ENCODE measurements around the gene AGPAT1.

AGPAT1 gene

DNA sequence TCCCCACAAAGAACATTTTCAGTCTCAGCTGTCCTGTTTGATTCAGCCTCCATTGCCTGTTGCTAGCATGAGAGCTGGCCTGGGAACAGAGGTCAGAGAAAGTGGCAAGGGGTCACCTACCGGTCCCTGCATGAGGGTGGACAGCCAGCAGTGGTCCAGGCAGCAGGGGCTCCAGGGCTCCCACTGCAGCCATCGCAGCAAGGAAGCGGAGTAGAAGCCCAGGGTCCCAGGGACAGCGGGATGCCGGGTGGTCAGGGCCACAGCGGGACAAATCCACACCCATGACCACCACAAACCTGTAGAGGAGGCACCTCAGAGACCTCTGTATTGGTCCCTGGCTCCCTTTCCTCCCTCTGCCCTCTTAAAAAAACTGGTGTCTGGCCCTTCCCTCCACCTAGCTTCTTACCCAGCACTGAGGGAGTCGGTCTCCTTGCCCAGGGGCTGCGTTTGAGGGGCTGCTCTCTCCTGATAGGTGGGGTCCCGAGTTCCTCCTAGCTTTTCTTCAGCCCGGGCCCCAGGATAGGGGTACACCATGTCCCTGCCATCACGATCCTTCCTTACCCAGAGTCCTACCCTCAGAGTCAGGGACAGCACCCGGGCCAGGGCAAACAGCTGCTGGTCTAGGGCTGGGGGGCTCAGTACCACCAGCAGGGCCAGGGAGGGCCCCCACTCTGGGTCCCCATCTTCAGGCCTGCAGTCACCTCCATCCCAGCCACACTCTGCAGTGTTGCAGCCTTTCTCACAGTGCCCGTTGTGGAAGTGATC lies 25.0 kb upstream of the AGPAT1 start:
- Histone ChIP-seq H3K4me3 (ENCODE audit: low read depth, low read length) (no peak overlapping the region), H2AFZ (no peak overlapping the region), H3K27me3 (ENCODE audit: control insufficient read depth, insufficient read depth, low read length) (no peaks in the 10 kb centered on the region), H3K9me3 (ENCODE audit: control insufficient read depth, low read length) (no peaks in the 10 kb centered on the region), H3K4me2 (ENCODE audit: low read length) (no peak overlapping the region), H3K4me1 (no peaks in the 10 kb centered on the region), H3K36me3 (ENCODE audit: control insufficient read depth, insufficient read depth, low read length) (no peaks in the 10 kb centered on the region), H3K9ac (no peak overlapping the region), H3K79me2 (no peaks in the 10 kb centered on the region), H3K27ac (no peak overlapping the region)
- TF ChIP-seq, protein P1, sequence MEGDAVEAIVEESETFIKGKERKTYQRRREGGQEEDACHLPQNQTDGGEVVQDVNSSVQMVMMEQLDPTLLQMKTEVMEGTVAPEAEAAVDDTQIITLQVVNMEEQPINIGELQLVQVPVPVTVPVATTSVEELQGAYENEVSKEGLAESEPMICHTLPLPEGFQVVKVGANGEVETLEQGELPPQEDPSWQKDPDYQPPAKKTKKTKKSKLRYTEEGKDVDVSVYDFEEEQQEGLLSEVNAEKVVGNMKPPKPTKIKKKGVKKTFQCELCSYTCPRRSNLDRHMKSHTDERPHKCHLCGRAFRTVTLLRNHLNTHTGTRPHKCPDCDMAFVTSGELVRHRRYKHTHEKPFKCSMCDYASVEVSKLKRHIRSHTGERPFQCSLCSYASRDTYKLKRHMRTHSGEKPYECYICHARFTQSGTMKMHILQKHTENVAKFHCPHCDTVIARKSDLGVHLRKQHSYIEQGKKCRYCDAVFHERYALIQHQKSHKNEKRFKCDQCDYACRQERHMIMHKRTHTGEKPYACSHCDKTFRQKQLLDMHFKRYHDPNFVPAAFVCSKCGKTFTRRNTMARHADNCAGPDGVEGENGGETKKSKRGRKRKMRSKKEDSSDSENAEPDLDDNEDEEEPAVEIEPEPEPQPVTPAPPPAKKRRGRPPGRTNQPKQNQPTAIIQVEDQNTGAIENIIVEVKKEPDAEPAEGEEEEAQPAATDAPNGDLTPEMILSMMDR (IDR thresholded peaks at IDR 0.05) = no peak

DNA sequence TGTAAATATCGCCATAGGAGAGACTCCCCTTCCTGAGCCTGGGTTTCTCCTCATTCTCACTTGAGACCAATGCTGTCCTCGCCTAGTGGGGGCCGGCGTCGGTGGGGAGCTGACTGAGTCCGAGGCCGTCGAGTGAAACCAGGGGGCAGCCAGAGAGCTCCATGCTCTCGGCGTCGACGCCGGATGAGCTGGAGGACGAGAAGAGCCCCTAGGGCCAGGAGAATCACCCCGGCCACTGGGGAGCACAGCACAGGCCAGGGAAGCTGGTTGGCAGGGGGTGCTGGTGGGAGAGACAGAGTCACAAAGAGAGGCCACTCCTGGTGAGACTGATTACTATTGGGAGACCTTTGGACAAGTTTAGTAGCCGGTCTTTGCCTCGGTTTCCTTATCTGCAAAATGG lies 23.0 kb upstream of the AGPAT1 start:
- TF ChIP-seq, protein P1 (IDR thresholded peaks at IDR 0.05) = no peak
- H3K4me3 ChIP-seq (ENCODE audit: low read depth, low read length) = no peak overlapping the region
- H3K4me2 ChIP-seq (ENCODE audit: low read length) = no peak overlapping the region
- H3K27ac ChIP-seq = no peak overlapping the region
- no peaks in the 10 kb centered on the region for H3K79me2 ChIP-seq
- H3K4me1 ChIP-seq = no peaks in the 10 kb centered on the region
- no peaks in the 10 kb centered on the region for H3K27me3 ChIP-seq (ENCODE audit: control insufficient read depth, insufficient read depth, low read length)
- no peak overlapping the region for H2AFZ ChIP-seq
- no peak overlapping the region for H3K9ac ChIP-seq
- no peaks in the 10 kb centered on the region for H3K9me3 ChIP-seq (ENCODE audit: control insufficient read depth, low read length)
- no peaks in the 10 kb centered on the region for H3K36me3 ChIP-seq (ENCODE audit: control insufficient read depth, insufficient read depth, low read length)

DNA sequence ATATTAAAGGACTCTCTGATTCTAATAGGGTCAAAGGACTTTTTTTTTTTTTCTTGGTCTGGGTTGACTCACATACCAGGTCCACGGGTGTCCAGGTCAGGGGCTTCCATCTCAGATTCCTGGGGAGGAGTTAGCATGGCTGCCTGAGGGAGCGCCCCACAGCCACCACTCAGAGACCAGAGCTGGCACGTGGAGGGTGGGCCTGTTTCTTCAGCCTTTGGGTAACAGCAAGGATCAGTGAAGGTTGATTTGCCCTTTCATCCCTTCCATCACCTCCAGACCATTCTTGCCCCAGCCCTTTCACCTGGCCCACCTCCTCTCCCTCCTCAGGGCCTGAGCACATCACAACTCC lies 22.4 kb upstream of the AGPAT1 start:
- TF ChIP-seq, protein P1 (IDR thresholded peaks at IDR 0.05) = no peak

DNA sequence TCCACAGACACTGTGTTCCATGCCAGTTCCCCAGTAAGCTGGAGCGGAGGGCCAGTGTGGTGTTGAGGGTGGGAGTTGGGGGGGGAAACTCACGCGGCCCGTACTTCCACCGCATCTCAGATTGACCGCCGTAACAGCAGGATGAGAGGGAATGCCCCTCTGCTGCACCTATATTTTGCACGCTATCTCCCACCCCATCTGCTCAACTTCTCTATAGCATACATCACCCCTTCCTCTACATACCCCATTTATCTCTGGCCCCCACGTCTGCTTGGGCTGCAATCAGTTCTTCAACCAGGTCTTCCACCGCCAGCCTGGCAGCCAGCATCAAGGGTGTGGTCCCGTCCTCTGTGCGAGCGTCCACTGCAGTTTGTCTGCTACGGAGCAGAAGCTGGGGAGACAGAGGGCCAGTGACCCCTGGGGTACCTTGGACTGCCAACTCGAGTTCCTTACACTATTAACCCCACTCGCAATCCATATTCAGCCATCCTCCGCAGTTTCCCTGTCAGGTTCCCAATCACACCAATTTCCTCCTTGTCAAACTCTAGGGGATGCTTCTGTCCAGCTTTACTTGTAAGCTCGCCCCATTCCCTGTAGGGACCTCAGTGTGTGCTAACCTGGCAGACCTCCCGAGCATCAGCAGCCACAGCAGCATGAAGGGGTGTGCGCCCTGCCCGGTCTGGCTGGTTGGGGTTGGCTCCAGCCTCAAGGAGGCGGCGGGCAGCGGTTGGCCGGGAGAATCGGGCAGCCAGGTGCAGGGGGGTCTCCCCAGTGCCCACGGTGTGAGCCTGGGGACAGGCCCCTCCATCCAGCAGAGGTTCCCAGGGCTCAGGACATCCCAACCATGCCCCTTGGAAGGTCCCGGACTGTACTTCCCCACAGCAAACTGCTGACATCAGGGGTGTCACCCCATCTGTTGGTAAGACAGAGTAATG lies 21.1 kb upstream of the AGPAT1 start:
- peak overlapping the region; percentile 82 for H3K4me3 ChIP-seq (ENCODE audit: low read depth, low read length)

More for the DNA sequence above, 22.4 kb upstream of the AGPAT1 start:
- Histone ChIP-seq H3K36me3 (ENCODE audit: control insufficient read depth, insufficient read depth, low read length) (no peaks in the 10 kb centered on the region), H2AFZ (no peak overlapping the region), H3K4me1 (no peaks in the 10 kb centered on the region), H3K9me3 (ENCODE audit: control insufficient read depth, low read length) (no peaks in the 10 kb centered on the region), H3K4me2 (ENCODE audit: low read length) (no peak overlapping the region), H3K4me3 (ENCODE audit: low read depth, low read length) (no peak overlapping the region), H3K9ac (no peak overlapping the region), H3K27ac (no peak overlapping the region), H3K27me3 (ENCODE audit: control insufficient read depth, insufficient read depth, low read length) (no peaks in the 10 kb centered on the region), H3K79me2 (no peaks in the 10 kb centered on the region)

More for the DNA sequence above, 21.1 kb upstream of the AGPAT1 start:
- Histone ChIP-seq H2AFZ (peak overlapping the region; percentile 93), H3K79me2 (no peaks in the 10 kb centered on the region), H3K4me1 (no peaks in the 10 kb centered on the region), H3K9ac (peak overlapping the region; percentile 94), H3K27ac (peak overlapping the region; percentile 98), H3K9me3 (ENCODE audit: control insufficient read depth, low read length) (no peaks in the 10 kb centered on the region), H3K4me2 (ENCODE audit: low read length) (peak overlapping the region; percentile 92), H3K27me3 (ENCODE audit: control insufficient read depth, insufficient read depth, low read length) (no peaks in the 10 kb centered on the region), H3K36me3 (ENCODE audit: control insufficient read depth, insufficient read depth, low read length) (no peaks in the 10 kb centered on the region)
- TF ChIP-seq, protein P1 (IDR thresholded peaks at IDR 0.05) = no peak

All from parathyroid adenoma (tissue), 2 donors.